ENCODE results near the gene GABBR2.

Gene GABBR2

DNA sequence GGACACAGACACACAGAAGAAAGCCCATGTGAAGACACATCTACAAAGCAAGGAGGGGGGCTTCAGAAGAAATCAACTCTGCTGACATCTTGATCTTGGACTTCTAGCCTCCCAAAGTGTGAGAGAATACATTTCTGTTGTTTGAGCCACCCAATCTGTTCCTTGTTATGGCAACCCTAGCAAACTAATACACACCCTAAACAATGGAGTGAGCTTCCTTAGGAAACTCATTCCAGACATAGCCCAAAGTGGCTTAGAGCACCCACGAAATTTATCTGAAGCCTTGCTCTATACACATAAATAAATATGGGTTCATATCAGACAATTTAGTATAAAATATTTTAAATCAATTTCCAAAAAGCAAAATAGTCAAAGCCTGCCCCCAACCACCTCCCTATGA, 445.7 kb downstream of the GABBR2 start:
- TF ChIP-seq, protein P1, sequence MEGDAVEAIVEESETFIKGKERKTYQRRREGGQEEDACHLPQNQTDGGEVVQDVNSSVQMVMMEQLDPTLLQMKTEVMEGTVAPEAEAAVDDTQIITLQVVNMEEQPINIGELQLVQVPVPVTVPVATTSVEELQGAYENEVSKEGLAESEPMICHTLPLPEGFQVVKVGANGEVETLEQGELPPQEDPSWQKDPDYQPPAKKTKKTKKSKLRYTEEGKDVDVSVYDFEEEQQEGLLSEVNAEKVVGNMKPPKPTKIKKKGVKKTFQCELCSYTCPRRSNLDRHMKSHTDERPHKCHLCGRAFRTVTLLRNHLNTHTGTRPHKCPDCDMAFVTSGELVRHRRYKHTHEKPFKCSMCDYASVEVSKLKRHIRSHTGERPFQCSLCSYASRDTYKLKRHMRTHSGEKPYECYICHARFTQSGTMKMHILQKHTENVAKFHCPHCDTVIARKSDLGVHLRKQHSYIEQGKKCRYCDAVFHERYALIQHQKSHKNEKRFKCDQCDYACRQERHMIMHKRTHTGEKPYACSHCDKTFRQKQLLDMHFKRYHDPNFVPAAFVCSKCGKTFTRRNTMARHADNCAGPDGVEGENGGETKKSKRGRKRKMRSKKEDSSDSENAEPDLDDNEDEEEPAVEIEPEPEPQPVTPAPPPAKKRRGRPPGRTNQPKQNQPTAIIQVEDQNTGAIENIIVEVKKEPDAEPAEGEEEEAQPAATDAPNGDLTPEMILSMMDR (IDR thresholded peaks at IDR 0.05; ENCODE audit: low read depth, low read length), result no peak
- H3K4me3 ChIP-seq (replicated peaks in 1 of 2; ENCODE audit: low read depth in 2 of 2, low read length in 2 of 2), result no peak overlapping the region
- no peak for DNase-seq (ENCODE audit: low read depth in 2 of 2)

DNA sequence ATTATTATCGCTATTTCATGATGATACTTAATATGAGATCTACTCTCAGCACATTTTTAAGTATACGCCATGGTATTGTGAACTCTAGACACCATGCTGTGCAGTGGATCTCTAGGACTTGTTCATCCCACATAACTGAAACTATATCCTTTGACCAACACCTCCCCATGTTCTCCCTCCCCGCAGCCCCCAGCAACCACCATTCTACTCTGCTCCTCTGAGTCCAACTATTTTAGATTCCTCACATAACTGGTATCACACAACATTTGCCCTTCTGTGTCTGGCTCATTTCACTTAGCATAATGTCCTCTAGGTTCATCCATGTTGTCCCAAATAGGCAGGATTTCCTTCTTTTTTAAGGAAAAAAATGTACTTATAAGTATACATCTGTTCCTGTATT, 446.7 kb downstream of the GABBR2 start:
- TF ChIP-seq, protein P1 (IDR thresholded peaks at IDR 0.05; ENCODE audit: low read depth, low read length), result no peak
- H3K4me3 ChIP-seq (replicated peaks in 1 of 2; ENCODE audit: low read depth in 2 of 2, low read length in 2 of 2), result no peak overlapping the region
- DNase-seq (ENCODE audit: low read depth in 2 of 2), result no peak

DNA sequence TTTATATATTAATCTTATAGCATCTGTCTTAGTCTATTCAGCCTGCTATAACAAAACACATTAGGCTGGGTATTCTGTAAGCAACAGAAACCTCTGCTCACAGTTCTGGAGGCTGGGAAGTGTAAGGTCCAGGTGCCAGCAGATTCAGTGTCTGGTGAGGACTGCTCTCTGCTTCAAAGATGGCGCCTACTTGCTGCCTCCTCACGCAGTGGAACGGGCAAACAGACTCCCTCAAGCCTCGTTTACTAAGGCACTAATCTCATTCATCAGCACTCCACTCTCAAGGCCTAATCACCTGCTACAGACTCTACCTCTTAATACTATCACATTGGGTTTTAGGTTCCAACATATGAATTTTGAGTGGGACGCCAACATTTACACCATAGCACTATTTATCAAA, 448.1 kb downstream of the GABBR2 start:
- DNase-seq (ENCODE audit: low read depth in 2 of 2), result no peak
- TF ChIP-seq, protein P1 (IDR thresholded peaks at IDR 0.05; ENCODE audit: low read depth, low read length), result no peak
- H3K4me3 ChIP-seq (replicated peaks in 1 of 2; ENCODE audit: low read depth in 2 of 2, low read length in 2 of 2), result no peak overlapping the region

DNA sequence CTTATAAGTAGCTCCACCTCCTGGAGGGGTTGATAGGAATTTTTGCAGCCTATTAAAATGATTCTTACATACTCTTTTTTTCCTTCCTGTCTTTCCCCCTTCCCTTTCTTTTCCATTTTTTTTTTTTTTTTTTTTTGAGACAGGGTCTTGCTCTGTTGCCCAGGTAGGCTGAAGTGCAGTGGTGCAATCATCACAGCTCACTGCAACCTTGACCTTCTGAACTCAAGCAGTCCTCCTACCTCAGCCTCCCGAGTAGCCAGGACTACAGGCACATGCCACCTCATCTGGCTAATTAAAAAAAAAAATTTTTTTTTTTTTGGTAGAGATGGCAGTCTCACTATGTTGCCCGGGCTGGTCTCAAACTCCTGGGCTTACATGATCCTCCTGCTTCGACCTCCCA, 448.9 kb downstream of the GABBR2 start:
- TF ChIP-seq, protein P1 (IDR thresholded peaks at IDR 0.05; ENCODE audit: low read depth, low read length), result no peak
- no peak for DNase-seq (ENCODE audit: low read depth in 2 of 2)
- H3K4me3 ChIP-seq (replicated peaks in 1 of 2; ENCODE audit: low read depth in 2 of 2, low read length in 2 of 2), result no peak overlapping the region

DNA sequence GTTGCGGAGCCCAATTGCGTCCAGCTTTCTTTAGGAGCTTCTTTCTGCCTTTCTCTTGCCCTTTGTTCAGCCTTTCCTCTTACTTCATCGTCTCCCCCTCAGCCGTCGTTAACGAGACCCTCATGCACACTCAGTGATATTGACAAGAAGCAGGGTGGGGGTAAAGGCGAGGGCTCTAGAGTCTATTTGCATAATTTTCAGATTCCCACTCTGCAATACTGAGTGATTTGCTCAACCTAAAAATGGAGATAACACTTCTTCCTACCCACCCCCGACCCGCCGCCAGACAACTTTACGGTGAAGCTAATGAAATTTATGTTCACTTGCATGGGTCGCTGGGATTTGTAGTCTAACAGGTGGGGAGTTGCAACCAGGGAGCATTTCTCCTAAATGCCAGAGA, 452.0 kb downstream of the GABBR2 start:
- H3K4me3 ChIP-seq (replicated peaks in 1 of 2; ENCODE audit: low read depth in 2 of 2, low read length in 2 of 2), result peak overlapping the region; percentile 89 to 90
- TF ChIP-seq, protein P1 (IDR thresholded peaks at IDR 0.05; ENCODE audit: low read depth, low read length), result no peak
- no peak for DNase-seq (ENCODE audit: low read depth in 2 of 2)

DNA sequence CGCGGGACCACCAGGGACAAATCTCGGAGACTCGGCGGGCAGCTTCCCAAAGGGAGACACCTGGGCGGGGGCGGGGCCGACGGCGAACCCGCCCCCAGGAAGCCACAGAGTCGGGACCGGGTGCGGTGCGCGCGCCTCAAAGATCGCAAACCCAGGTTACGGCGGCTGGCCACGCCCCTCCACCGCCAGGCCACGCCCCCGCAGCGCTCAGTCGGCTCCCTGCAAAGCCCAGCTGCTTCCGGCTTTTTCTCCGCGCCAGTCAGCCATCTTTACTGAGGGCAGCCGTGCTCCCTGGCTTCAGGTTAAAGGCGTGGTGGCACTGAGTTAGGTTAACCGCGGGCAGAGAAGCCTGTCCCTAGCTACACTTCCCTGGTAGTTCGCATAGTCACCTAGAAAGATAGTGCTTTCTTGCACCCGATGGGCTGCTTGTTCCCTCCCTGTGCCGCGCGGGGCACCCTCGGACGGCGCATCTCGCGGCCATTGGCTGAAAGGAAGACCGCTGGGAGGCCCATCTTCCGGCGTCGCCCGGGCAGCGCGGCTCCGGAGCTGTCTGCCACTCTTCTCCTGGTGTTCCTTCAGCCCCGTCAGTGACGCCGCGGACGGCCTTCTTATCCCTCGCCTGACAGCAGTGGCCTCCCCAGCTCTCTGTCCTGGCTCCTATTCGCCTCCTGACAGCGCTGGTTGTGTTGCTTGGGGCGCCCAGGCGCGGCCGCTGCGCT, 453.0 kb downstream of the GABBR2 start, which contains the start of gene TBC1D2:
TSS of gene TBC1D2 (minus strand) at position 72 of the 719 bp plus-strand sequence. CDS start 108 bp downstream, outside the sequence.
- peak; percentile 95 to 96 for DNase-seq (ENCODE audit: low read depth in 2 of 2)
- peak within 1 kb of the TSS; percentile 89 to 90 for H3K4me3 ChIP-seq (replicated peaks in 1 of 2; ENCODE audit: low read depth in 2 of 2, low read length in 2 of 2)
- TF ChIP-seq, protein P1 (IDR thresholded peaks at IDR 0.05; ENCODE audit: low read depth, low read length), result peak; percentile 40
